Calu3 (cell line): ENCODE results near the gene SIRPA. TPM values are rescaled to one million over a fixed set of nuclear protein-coding genes. Genes with fewer than 3 reads are reported as not detected.
A peak's percentile ranks its signal among the peaks of the same experiment; 100 is the strongest.

Experiments
- BruUV-seq: library from RNA; stranded (reverse); fragments of 400-500 nt; replicated peaks from 2 replicates; lab custom pipeline; 2021; lab: Mats Ljungman, UMichigan
- CTCF ChIA-PET: fragments of 300-600 bp; sonication (Branson Sonifier 250); formaldehyde crosslinking; loops from one replicate; lab custom pipeline; 2022; ENCODE audit warnings: antibody characterized with exemption; lab: Charles Lee
- DNase-seq: peaks from one replicate; pipeline ENCODE4 v3.0.0; 2022
- H3K27ac Mint-ChIP-seq: one replicate; pipeline ENCODE4 v1.8.0; 2022; ENCODE audit warnings: mixed read lengths; ENCODE audit not compliant: unreplicated experiment
- H3K27me3 Mint-ChIP-seq: one replicate; pipeline ENCODE4 v1.8.0; 2022; ENCODE audit warnings: mixed read lengths; ENCODE audit not compliant: unreplicated experiment
- H3K36me3 Mint-ChIP-seq: one replicate; pipeline ENCODE4 v1.8.0; 2022; ENCODE audit warnings: mild to moderate bottlenecking, moderate library complexity, mixed read lengths; ENCODE audit not compliant: insufficient read depth, unreplicated experiment
- H3K4me1 Mint-ChIP-seq: one replicate; pipeline ENCODE4 v1.8.0; 2022; ENCODE audit warnings: mild to moderate bottlenecking, low read depth, mixed read lengths; ENCODE audit not compliant: unreplicated experiment
- H3K4me3 Mint-ChIP-seq: one replicate; pipeline ENCODE4 v1.8.0; 2022; ENCODE audit warnings: mild to moderate bottlenecking, low read depth, moderate library complexity, mixed read lengths; ENCODE audit not compliant: unreplicated experiment
- H3K9me3 Mint-ChIP-seq: one replicate; pipeline ENCODE4 v1.8.0; 2022; ENCODE audit warnings: low read depth, mixed read lengths; ENCODE audit not compliant: unreplicated experiment
- intact Hi-C: fragments of 100-400 bp; cut with micrococcal nuclease; formaldehyde crosslinking; loops from one replicate; pipeline ENCODE4 v1.10.0; 2022; ENCODE audit not compliant: unreplicated experiment
- total RNA-seq: library from RNA; stranded (reverse); gene quantifications from 2 replicates; pipeline ENCODE4 v1.2.3, GENCODE V29; 2022
- TF ChIP-seq, protein P1 (sequence below): fragments of 200-600 bp; IDR thresholded peaks from one replicate; pipeline ENCODE4 v1.8.0; 2022; ENCODE audit warnings: antibody characterized with exemption; ENCODE audit not compliant: unreplicated experiment

The SIRPA gene
- total RNA-seq, 1 experiment from 2014 or later: 24.0 TPM

DNA sequence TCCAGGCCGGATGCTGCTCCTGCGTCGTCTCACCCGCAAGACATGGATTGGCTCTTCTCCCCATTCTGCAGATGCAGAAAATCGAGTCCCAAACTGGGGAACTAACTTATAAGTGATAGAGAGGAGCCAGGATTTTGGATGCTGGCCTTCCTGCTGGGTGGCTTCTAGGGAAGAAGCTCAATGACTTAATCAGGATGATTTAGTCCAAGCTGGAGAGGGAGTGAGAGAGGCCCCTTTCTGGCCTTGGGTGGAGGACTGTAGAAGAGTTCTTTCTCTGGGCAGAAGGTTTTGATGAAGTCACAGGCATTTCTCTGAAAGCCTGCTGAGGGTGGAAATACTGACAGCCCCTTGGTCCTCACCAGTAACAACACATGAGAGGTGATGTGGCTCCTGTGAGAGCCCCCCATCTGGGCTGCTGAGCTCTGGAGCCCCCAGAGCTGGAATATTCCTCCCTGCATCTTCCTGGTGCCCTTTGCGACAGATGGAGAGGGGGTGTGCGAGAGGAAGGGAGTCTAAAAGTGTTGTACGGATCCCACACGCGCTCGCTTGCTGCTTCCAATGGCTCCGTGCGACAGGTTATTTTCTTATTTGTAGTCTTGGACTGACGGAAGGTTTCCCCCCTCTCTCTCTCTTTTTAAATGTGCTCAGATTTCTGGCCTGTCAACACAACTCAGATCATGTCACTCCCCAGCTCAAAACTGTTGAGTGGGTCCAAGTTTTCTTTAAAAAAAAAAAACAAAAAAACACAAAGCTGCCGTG is 3.5 kb downstream of the SIRPA start:
- CTCF ChIA-PET: no interaction called here
- intact Hi-C loops: loop anchor here (5.0 kb wide), 1 partner anchor 96 kb away; no protein-coding TSS in a partner anchor
- H3K27me3 Mint-ChIP-seq: no peaks in the 10 kb centered on the region
- no peak overlapping the region for H3K4me3 Mint-ChIP-seq
- DNase-seq: no peak
- no peak overlapping the region for H3K27ac Mint-ChIP-seq
- H3K36me3 Mint-ChIP-seq: peaks cover 28% of the 10 kb centered on the region
- TF ChIP-seq, protein P1, sequence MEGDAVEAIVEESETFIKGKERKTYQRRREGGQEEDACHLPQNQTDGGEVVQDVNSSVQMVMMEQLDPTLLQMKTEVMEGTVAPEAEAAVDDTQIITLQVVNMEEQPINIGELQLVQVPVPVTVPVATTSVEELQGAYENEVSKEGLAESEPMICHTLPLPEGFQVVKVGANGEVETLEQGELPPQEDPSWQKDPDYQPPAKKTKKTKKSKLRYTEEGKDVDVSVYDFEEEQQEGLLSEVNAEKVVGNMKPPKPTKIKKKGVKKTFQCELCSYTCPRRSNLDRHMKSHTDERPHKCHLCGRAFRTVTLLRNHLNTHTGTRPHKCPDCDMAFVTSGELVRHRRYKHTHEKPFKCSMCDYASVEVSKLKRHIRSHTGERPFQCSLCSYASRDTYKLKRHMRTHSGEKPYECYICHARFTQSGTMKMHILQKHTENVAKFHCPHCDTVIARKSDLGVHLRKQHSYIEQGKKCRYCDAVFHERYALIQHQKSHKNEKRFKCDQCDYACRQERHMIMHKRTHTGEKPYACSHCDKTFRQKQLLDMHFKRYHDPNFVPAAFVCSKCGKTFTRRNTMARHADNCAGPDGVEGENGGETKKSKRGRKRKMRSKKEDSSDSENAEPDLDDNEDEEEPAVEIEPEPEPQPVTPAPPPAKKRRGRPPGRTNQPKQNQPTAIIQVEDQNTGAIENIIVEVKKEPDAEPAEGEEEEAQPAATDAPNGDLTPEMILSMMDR: no peak
- peaks cover 33% of the 10 kb centered on the region for H3K4me1 Mint-ChIP-seq
- H3K9me3 Mint-ChIP-seq: no peaks in the 10 kb centered on the region
- BruUV-seq: no TSS peak

DNA sequence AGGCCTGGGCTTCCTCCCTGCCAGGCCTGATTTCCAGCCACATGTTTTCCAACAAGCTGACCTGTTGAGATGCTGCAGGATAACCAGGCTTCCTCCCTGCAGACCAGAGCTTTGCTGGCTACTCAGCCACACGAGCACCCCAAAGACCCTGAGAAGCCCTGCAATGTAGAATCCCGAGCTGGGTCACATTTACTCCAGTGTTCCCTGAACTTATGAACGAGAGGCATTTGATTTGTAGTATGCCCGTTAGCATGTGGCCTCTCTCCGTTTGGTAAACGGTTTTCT is 4.0 kb downstream of the SIRPA start:
- Mint-ChIP-seq H3K4me3 (no peak overlapping the region), H3K4me1 (peaks cover 30% of the 10 kb centered on the region), H3K27me3 (no peaks in the 10 kb centered on the region), H3K36me3 (peaks cover 23% of the 10 kb centered on the region), H3K27ac (no peak overlapping the region), H3K9me3 (no peaks in the 10 kb centered on the region)
- TF ChIP-seq, protein P1: no peak
- no TSS peak for BruUV-seq
- CTCF ChIA-PET: no interaction called here
- intact Hi-C loops: loop anchor here (5.0 kb wide), 1 partner anchor 97 kb away; no protein-coding TSS in a partner anchor
- DNase-seq: no peak

DNA sequence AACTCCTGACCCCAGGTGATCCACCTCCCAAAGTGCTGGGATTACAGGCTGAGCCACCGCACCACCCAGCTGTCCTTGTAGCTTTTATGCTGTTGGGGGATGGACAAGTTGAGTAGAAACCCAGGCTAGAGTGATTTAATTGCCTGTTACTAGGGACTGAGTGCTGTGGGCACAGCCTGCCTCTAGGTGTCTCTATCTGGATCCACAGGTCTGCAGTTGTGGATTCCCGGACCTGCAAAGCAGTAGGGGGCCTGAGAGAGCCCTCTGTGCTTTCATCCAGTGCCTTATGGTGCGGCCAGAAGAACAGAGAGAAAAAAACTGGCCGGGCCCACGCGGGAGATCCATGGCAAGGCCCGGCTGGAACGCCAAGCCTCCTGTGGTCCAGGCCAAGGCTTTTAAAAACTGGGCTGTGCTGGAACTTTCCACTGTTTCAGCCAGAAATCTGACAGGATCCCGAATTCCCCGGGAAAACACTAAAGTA is 5.2 kb downstream of the SIRPA start:
- H3K27ac Mint-ChIP-seq: no peak overlapping the region

DNA sequence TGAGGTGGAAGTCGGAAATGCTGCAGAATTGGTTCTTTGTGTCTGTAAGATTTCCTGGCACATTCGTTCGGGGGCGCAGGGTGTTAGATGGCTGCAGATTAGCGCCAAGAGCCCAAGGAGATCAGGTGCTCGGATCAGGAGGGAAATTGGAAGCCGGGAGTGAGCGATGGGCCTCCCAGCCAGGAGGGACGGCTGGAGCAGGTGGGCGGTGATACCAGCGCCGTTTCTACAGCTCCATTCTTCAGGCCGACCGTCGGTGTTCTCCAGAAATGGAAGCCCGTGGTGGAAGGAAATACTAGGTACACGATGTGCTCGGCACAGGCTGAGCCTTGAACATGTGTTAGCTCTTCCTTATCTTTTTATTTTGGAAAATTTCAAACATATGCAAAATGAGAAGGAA is 6.5 kb downstream of the SIRPA start:
- intact Hi-C loops: no loop called here
- CTCF ChIA-PET: no interaction called here
- peaks cover 32% of the 10 kb centered on the region for H3K4me1 Mint-ChIP-seq
- no peaks in the 10 kb centered on the region for H3K27me3 Mint-ChIP-seq
- H3K9me3 Mint-ChIP-seq: no peaks in the 10 kb centered on the region
- H3K27ac Mint-ChIP-seq: no peak overlapping the region
- no peak for DNase-seq
- no peak overlapping the region for H3K4me3 Mint-ChIP-seq
- TF ChIP-seq, protein P1: no peak
- BruUV-seq: no TSS peak
- no peaks in the 10 kb centered on the region for H3K36me3 Mint-ChIP-seq

More for the DNA sequence above, 5.2 kb downstream of the SIRPA start:
- no peaks in the 10 kb centered on the region for H3K27me3 Mint-ChIP-seq
- intact Hi-C loops: no loop called here
- TF ChIP-seq, protein P1: peak; percentile 47
- peaks cover 30% of the 10 kb centered on the region for H3K4me1 Mint-ChIP-seq
- H3K9me3 Mint-ChIP-seq: no peaks in the 10 kb centered on the region
- DNase-seq: peak; percentile 53
- CTCF ChIA-PET: interaction anchor here (0.7 to 0.8 kb wide), 4 partner anchors 26 to 193 kb away, joined by 3 to 4 read pairs (median 3); no protein-coding TSS in a partner anchor
- BruUV-seq: no TSS peak
- H3K36me3 Mint-ChIP-seq: peaks cover 11% of the 10 kb centered on the region
- no peak overlapping the region for H3K4me3 Mint-ChIP-seq
